ENCODE data around the gene ISOC2.
"Not testable (repeated sequence)": the region's sequence is repeated elsewhere in the genome, so short reads cannot be mapped to it uniquely, and the experiment has no call there.

ISOC2 gene

DNA sequence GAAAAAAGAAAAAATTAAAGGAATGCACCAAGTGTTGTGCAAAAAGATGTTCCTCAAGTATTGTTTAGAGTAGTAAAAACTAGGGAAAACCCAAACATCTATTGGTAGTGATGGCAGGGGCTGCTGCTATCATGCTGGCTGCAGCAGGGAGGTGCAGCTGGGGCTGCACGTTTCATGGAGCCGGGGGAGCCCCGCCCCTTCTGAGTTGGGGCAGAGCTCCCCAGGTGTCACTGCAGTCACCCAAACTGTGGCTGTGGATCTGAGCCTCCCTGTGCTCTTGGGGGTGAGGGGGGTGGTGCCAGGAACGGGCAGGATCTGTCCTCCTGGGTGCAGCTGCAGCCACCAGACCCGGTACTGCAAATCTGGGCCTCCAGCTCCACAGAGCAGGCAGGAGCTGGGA lies 42.3 kb downstream of the ISOC2 start:
- FAIRE-seq (no peak), DNase-seq (ENCODE audit: insufficient read length, low spot score) (no peak)
- TF ChIP-seq POLR2A (IDR thresholded peaks at IDR 0.05; ENCODE audit: low read depth, low read length): no peak

DNA sequence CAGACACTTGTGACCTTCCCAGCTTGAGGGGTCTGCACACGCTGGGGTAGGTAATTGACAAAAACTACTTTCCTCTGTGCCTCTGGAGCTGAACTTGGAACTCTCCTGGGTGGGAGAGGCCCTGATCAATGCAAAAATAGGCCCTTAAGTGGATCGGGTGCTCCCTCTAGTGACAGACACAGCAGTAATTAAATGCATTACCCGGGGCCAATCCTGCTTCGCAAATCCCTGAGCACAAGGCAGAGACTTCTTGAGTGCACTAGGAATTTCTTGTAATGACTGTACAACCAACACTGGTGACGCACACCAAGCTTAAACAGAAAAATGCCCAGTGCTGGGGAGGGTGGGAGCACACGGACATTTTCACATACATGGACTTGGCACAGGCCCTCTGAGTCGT lies 43.3 kb downstream of the ISOC2 start:
- TF ChIP-seq POLR2A (IDR thresholded peaks at IDR 0.05; ENCODE audit: low read depth, low read length): no peak
- DNase-seq (ENCODE audit: insufficient read length, low spot score) (peak; percentile 95), FAIRE-seq (peak; percentile 33)

DNA sequence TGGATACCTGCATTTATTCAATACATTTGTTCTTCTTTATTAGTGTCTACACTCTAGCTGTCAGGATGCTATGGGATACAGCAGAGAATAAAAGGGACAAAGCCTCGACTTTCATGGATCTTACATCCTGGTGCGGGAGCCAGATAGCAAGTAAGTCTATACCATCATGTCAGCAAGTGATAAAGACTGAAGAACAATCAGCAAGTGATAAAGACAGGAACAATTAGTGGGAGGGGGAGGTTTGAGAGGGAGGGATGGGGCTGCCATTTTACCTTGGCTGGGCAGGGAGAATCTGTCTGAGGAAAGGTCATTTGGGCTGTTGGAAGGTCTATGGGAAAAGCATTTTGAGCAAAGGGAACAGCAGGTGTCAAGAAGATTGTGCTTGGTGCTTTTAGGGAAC lies 51.3 kb downstream of the ISOC2 start:
- no peak for TF ChIP-seq POLR2A (IDR thresholded peaks at IDR 0.05; ENCODE audit: low read depth, low read length)
- no peak for FAIRE-seq
- no peak for DNase-seq (ENCODE audit: insufficient read length, low spot score)

DNA sequence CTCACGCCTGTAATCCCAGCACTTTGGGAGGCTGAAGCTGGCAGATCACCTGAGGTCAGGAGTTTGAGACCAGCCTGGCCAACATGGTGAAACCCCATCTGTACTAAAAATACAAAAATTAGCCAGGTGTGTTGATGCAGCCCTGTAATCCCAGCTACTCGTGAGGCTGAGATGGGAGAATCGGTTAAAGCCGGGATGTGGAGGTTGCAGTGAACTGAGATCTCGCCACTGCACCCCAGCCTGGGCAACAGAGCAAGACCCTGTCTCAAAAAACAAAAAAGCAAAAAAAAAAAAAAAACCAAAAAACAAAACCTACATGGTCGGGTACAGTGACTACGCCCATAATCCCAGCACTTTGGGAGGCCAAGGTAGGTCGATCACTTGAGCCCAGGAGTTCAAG lies 52.3 kb downstream of the ISOC2 start:
- not testable (repeated sequence) for FAIRE-seq

DNA sequence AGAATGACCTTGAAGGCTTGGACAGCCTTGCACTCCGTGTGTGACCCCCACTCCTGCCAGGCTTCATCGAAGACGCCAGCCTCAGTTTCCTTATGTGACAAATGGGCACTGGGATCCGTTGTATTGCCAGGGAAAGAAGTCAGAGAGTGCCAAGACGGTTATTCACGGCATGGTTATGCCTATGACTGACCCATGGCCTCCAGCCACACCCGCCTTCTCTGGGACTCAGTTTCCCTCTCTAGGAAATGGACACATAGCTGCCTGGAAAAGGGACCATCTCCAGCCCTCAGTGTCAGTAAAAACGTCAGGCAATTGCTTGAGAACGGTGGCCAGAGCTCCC lies 52.9 kb downstream of the ISOC2 start:
- DNase-seq (ENCODE audit: insufficient read length, low spot score) (no peak), FAIRE-seq (no peak)
- TF ChIP-seq POLR2A (IDR thresholded peaks at IDR 0.05; ENCODE audit: low read depth, low read length): no peak; the same call in 1 of the 2 replicates

More for the DNA sequence above, 52.3 kb downstream of the ISOC2 start:
- DNase-seq (ENCODE audit: insufficient read length, low spot score): not testable (repeated sequence)

DNA sequence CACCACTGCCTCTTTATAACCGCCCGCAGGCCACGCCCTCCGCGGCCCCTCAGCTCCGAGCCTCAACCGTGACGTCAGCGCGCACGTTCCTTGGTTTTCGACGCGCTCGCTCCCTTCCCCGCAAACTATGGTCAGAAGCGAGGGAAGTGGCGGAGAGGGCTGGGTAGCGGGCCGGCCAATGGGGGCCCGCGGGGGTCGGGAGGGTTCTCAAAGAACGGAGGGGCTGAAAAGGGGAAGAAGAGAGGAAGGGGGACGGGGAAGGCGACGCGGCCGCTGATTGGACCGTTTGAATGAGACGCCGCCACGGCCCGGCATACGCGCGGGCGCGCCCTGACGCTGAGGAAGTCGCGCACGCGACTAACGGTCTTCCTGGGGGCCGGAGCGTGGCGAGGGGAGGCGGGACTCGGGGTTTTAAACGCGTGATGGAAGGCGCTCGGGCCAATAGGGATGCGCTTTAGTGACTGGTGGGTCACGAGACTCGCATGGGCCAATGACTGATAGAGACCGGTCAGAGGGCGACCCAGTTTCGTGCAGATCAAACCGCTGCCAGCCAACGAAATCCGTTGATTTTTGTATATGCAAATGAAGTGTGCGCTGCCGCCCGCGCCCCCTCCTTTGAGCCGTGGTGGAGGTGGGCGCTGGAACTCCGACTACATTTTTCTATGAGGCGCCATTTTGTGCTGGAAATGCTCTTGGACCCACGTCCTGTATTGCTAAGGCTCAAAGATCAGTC lies 53.5 kb downstream of the ISOC2 start:
- no peak; the same call in 1 of the 2 replicates for TF ChIP-seq POLR2A (IDR thresholded peaks at IDR 0.05; ENCODE audit: low read depth, low read length)
- FAIRE-seq: peak; percentile 50
- peak; percentile 100 for DNase-seq (ENCODE audit: insufficient read length, low spot score)

DNA sequence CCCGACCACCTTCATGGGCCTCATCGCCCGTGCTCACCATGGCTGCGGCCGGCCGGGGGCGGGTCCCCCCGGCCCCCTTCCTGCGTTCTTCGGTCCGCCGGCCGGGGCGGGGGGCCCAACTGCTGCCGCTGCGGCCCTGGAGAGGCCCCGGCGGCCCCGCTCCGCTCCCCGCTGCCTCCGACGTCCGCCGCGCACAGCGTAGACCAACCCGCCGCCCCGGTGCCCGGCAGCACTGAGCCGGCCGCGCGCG lies 54.0 kb downstream of the ISOC2 start, which contains the start of gene UBE2S:
UBE2S (minus strand) TSS at position 239 of the 250 bp plus-strand sequence; CDS start at position 40, 199 bp downstream.
- FAIRE-seq; DNase-seq (ENCODE audit: insufficient read length, low spot score): not testable (repeated sequence)
- peak; percentile 100 for TF ChIP-seq POLR2A (IDR thresholded peaks at IDR 0.05; ENCODE audit: low read depth, low read length)

DNA sequence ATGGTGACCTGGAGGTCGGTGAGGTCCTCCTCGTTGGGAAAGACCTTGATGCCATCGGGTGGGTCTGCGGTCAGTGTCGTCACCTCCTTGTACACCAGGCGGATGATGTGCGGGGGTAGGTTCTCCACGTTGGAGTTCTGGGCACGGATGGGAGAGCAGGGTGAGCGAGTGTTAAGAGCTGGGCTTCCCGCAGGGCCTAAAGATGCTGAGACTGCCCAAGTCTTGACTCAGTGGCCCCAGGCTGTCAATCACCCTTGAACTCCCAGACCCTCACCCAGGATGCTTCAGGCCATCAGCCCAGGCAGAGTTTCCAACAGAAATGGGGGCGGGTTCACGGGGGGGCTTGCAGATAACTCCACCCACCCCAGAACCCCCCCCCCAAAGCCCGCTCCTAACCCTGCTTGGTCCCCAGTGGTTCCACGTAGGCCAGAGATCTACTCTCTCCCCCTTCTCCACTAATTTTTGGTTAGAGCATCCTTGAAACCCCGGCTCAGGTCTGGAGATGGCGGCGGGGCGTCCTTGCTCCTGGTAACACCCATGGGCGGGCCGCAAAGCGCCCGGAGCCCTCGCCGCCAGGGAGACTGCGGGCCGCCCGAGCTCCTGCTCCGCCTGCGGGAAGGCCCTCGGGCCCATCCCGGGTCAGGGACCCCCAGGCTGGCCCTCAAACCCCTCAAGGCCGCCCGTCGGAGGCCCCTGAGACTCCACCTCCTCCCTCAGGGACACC lies 54.5 kb downstream of the ISOC2 start:
- no peak for DNase-seq (ENCODE audit: insufficient read length, low spot score)
- no peak for TF ChIP-seq POLR2A (IDR thresholded peaks at IDR 0.05; ENCODE audit: low read depth, low read length)
- FAIRE-seq: no peak

DNA sequence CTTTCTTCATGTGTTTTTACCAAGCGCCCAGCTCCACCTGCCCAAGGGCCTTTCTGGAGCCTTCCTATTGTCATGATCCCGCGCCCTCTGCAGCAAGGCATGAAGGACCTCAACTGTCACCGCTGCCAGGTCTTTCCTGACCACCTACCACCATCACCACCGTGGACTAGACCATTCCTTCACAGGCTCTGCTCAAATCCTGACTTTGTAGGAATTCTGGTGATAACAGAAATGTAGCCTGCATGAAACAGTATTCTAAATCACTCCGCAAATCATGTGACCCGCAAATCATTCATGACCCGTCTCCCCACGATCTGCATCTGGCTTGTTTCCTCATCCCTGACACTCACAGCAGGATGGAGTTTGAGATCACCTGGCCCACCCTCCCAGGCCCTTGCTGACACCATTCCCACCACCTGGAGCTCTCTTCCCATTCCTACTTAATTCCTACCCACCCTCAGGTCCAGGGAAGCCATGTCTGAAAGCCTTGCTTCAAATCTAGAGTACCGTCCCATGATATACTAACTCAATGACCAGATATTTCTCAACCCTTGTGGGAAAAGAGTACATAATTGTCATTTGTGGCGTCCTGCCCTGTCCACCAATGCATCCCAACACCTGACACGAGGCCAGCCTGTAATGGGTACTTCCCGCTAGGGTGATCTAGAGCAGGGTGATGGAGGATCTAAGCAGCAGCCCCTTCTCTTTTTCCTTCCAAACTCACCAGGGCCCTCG lies 55.2 kb downstream of the ISOC2 start:
- TF ChIP-seq POLR2A (IDR thresholded peaks at IDR 0.05; ENCODE audit: low read depth, low read length): no peak
- DNase-seq (ENCODE audit: insufficient read length, low spot score) (no peak), FAIRE-seq (no peak)

DNA sequence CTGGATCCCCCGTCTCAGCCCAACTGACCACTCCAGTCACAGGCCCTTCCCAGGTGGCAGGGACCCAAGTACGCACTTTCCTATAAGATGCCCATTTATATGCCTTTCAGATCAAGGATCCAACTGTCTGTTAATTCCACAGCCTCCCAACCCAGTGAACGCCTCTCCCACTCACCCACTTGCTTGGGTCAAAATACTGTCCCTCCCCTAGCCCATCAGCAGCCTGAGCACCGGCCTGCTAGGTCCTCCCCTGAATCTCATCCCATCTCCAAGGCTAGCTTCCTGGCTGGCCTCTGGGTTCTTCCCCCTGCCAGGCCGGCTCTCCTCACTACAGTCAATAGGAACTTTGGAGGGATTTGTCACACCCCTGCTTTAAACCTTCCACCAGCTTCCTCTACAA lies 55.8 kb downstream of the ISOC2 start:
- no peak for FAIRE-seq
- TF ChIP-seq POLR2A (IDR thresholded peaks at IDR 0.05; ENCODE audit: low read depth, low read length): no peak

More for the DNA sequence above, 55.8 kb downstream of the ISOC2 start:
- DNase-seq (ENCODE audit: insufficient read length, low spot score): no peak
